SU-DHL-6 (cell line): ENCODE measurements around the gene ZNF146.

ENCODE experiments used
- H2AFZ ChIP-seq: fragments of 200-600 bp; sonication (generic); 2 replicates; pipeline ENCODE4 v1.6.1; 2014; ENCODE audit warnings: low read depth, mild to moderate bottlenecking, moderate library complexity, mixed read lengths, antibody characterized with exemption, low read length; ENCODE audit not compliant: severe bottlenecking
- H3F3A ChIP-seq: fragments of 200-600 bp; shearing (Covaris generic); 2 replicates; pipeline ENCODE4 v1.6.0; 2016; ENCODE audit warnings: antibody characterized with exemption, mild to moderate bottlenecking; ENCODE audit not compliant: insufficient read depth
- H3K27ac ChIP-seq: fragments of 200-600 bp; sonication (generic); 2 replicates; pipeline ENCODE4 v1.5.1; 2016; ENCODE audit warnings: low read depth, mild to moderate bottlenecking, low read length, moderate library complexity, mixed read lengths
- H3K27me3 ChIP-seq: fragments of 200-600 bp; sonication (generic), shearing (Covaris generic); 2 replicates; pipeline ENCODE4 v1.6.0; 2014; ENCODE audit warnings: mild to moderate bottlenecking, low read length
- H3K36me3 ChIP-seq: fragments of 200-600 bp; sonication (generic); 2 replicates; pipeline ENCODE4 v1.6.1; 2014; ENCODE audit warnings: mild to moderate bottlenecking, low read length, mixed read lengths
- H3K4me2 ChIP-seq: fragments of 300-600, 200-600 bp; shearing (Covaris generic), sonication (generic); 2 replicates; pipeline ENCODE4 v1.6.0; 2014; ENCODE audit warnings: low read length, low read depth, mild to moderate bottlenecking; ENCODE audit not compliant: poor library complexity, severe bottlenecking
- H3K4me3 ChIP-seq: fragments of 200-600 bp; sonication (generic); 2 replicates; pipeline ENCODE4 v1.5.1; 2014; ENCODE audit warnings: antibody characterized with exemption, low read length, mild to moderate bottlenecking, mixed read lengths; ENCODE audit not compliant: insufficient read depth, poor library complexity, severe bottlenecking
- H3K79me2 ChIP-seq: fragments of 200-600 bp; sonication (generic); 2 replicates; pipeline ENCODE4 v1.6.1; 2014; ENCODE audit warnings: mild to moderate bottlenecking, low read length, moderate library complexity; ENCODE audit not compliant: insufficient read depth
- H3K9ac ChIP-seq: fragments of 200-600 bp; sonication (generic); 2 replicates; pipeline ENCODE4 v1.7.0; 2014; ENCODE audit warnings: mild to moderate bottlenecking, low read length
- H3K9me2 ChIP-seq: fragments of 200-600 bp; sonication (generic); replicated peaks from 2 replicates; pipeline ENCODE4 v1.6.1; 2014; ENCODE audit warnings: low read length; ENCODE audit not compliant: insufficient read depth
- H3K9me3 ChIP-seq: fragments of 200-600 bp; sonication (generic); 2 replicates; pipeline ENCODE4 v1.6.1; 2014; ENCODE audit warnings: low read length, mixed read lengths; ENCODE audit not compliant: insufficient read depth
- H4K20me1 ChIP-seq: fragments of 200-600 bp; sonication (generic); 2 replicates; pipeline ENCODE4 v1.6.1; 2014; ENCODE audit warnings: low read depth, mild to moderate bottlenecking, antibody characterized with exemption, low read length, moderate library complexity, mixed read lengths
- EZH2phosphoT487 ChIP-seq: fragments of 200-600 bp; sonication (generic), shearing (Covaris generic); conservative IDR thresholded peaks from 2 replicates; pipeline ENCODE4 v1.6.1; 2018; ENCODE audit warnings: mild to moderate bottlenecking, antibody characterized with exemption, low read length, moderate library complexity, mixed read lengths
- TF ChIP-seq, protein P1 (sequence below): fragments of 200-600 bp; sonication (generic); IDR thresholded peaks from one replicate; pipeline ENCODE4 v1.5.1; 2017; ENCODE audit warnings: antibody characterized with exemption, mild to moderate bottlenecking, low read length, moderate library complexity; ENCODE audit not compliant: insufficient read depth, poor library complexity, severe bottlenecking

ZNF146 gene

DNA sequence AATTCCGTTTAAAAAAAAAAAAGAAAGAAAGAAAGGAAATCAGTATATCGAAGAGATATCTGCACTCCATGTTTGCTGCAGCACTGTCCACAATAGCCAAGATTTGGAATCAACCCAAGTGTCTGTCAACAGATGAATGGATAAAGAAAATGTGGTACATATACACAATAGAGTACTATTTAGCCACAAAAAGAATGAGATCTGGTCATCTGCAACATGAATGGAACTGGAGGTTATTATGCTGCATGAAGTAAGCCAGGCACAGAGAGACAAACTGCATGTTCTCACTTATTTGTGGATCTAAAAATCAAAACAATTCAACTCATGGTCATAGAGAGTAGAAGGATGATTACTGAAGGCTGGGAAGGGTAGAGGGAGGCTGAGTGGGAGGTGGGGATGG, 16.8 kb upstream of the ZNF146 start:
- H3K36me3 ChIP-seq, result no peaks in the 10 kb centered on the region
- H3F3A ChIP-seq, result no peaks in the 10 kb centered on the region

GRCh38 chr19:36201684-36202083, 13.2 kb upstream of the ZNF146 start:
- Histone ChIP-seq H3F3A (no peaks in the 10 kb centered on the region), H4K20me1 (no peaks in the 10 kb centered on the region), H3K9me2 (no peaks in the 10 kb centered on the region), H3K4me3 (no peak overlapping the region), H2AFZ (no peak overlapping the region), H3K9ac (no peak overlapping the region), H3K4me2 (no peak overlapping the region), H3K27ac (no peak overlapping the region), H3K27me3 (no peaks in the 10 kb centered on the region), H3K79me2 (no peaks in the 10 kb centered on the region), H3K9me3 (no peaks in the 10 kb centered on the region), H3K36me3 (no peaks in the 10 kb centered on the region)
- TF ChIP-seq, protein P1, sequence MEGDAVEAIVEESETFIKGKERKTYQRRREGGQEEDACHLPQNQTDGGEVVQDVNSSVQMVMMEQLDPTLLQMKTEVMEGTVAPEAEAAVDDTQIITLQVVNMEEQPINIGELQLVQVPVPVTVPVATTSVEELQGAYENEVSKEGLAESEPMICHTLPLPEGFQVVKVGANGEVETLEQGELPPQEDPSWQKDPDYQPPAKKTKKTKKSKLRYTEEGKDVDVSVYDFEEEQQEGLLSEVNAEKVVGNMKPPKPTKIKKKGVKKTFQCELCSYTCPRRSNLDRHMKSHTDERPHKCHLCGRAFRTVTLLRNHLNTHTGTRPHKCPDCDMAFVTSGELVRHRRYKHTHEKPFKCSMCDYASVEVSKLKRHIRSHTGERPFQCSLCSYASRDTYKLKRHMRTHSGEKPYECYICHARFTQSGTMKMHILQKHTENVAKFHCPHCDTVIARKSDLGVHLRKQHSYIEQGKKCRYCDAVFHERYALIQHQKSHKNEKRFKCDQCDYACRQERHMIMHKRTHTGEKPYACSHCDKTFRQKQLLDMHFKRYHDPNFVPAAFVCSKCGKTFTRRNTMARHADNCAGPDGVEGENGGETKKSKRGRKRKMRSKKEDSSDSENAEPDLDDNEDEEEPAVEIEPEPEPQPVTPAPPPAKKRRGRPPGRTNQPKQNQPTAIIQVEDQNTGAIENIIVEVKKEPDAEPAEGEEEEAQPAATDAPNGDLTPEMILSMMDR, result no peak
- TF ChIP-seq EZH2phosphoT487, result no peak

More for the DNA sequence above, 16.8 kb upstream of the ZNF146 start:
- H3K9me3 ChIP-seq, result no peaks in the 10 kb centered on the region
- no peak overlapping the region for H2AFZ ChIP-seq
- no peak overlapping the region for H3K9ac ChIP-seq
- no peak overlapping the region for H3K4me3 ChIP-seq
- H4K20me1 ChIP-seq, result no peaks in the 10 kb centered on the region
- H3K79me2 ChIP-seq, result no peaks in the 10 kb centered on the region
- no peaks in the 10 kb centered on the region for H3K27me3 ChIP-seq
- H3K4me2 ChIP-seq, result no peak overlapping the region
- no peaks in the 10 kb centered on the region for H3K9me2 ChIP-seq
- no peak for TF ChIP-seq EZH2phosphoT487
- TF ChIP-seq, protein P1, result no peak
- H3K27ac ChIP-seq, result no peak overlapping the region

DNA sequence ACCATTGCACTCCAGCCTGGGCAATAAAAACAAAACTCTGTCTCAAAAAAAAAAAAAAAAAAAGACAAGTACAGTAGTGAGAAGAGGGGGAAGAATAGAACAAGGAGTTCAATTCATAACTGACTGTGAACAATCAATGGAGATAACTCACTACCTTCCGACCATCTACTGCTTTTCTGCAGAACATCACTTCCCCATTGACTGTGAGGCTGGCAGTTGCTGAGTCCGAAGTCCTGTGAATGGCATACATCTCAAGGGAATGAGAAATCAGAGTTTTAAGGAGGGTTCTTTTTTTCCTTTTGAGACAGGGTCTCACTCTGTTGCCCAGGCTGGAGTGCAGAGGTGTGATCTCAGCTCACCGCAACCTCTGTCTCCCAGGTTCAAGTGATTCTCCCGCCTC, 11.6 kb upstream of the ZNF146 start:
- Histone ChIP-seq H3K9ac (no peak overlapping the region), H2AFZ (no peak overlapping the region), H3K27me3 (no peaks in the 10 kb centered on the region), H3K4me3 (no peak overlapping the region), H3F3A (no peaks in the 10 kb centered on the region), H3K9me3 (no peaks in the 10 kb centered on the region), H3K36me3 (no peaks in the 10 kb centered on the region), H3K9me2 (no peaks in the 10 kb centered on the region), H3K4me2 (no peak overlapping the region), H3K79me2 (no peaks in the 10 kb centered on the region), H3K27ac (no peak overlapping the region), H4K20me1 (no peaks in the 10 kb centered on the region)
- TF ChIP-seq, protein P1, result no peak
- no peak for TF ChIP-seq EZH2phosphoT487

GRCh38 chr19:36207605-36208252, 7.2 kb upstream of the ZNF146 start:
- Histone ChIP-seq H3K4me2 (no peak overlapping the region), H3K9me3 (no peaks in the 10 kb centered on the region), H3K36me3 (no peaks in the 10 kb centered on the region), H3K27me3 (no peaks in the 10 kb centered on the region), H4K20me1 (no peaks in the 10 kb centered on the region), H3K4me3 (no peak overlapping the region), H3K9ac (no peak overlapping the region), H3F3A (no peaks in the 10 kb centered on the region), H3K27ac (no peak overlapping the region), H3K79me2 (no peaks in the 10 kb centered on the region), H3K9me2 (no peaks in the 10 kb centered on the region), H2AFZ (no peak overlapping the region)
- no peak for TF ChIP-seq EZH2phosphoT487
- TF ChIP-seq, protein P1, result no peak
